ENCODE data around the gene DHRS7B. TPM values are rescaled to one million over a fixed set of nuclear protein-coding genes. Genes with fewer than 3 reads are reported as not detected.

DHRS7B gene
- polyA plus RNA-seq, 1 donor from 2014 or later: 35.8 TPM

DNA sequence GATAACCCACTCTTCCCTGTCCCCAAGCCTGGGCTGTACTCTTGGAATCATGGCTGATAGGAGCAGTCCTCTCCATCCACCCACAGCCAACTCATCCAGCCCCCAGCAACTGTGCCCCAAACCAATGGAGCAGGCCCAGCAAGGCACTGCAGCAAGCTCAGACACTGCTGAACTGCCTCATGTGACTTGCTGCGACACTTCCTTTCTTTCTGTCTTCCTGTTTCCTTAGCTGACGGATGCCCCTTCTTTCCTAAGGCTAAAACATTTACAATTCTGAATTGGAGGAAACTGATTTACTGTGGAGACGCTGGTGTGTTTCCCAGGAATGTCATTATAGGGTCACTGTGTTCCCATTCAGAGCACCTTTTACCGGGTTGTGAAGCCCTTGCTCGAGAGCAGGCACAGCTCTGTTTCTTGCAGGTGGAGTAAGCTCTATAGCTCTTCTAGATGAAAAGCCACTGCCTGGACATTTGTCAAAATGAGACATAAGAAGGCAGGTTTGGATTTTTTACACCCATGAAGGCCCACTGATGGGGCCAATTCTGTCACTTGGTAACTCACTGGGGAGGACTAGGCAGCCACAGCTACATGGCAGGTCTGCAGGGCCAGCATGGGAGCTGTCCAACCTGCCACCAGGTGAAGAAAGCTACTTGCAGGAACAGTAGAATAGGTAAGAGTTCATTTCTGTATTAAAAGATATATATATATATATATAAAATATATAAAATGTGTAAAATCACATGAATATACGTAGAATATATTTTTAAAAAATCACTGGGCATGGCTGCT, 59.8 kb downstream of the DHRS7B start:
- Histone ChIP-seq H3F3A (ENCODE audit: insufficient read depth, low read length, poor library complexity, severe bottlenecking) (no peaks in the 10 kb centered on the region), H3K27me3 (ENCODE audit: insufficient read depth, low read depth, low read length) (no peaks in the 10 kb centered on the region), H2AFZ (ENCODE audit: low read depth, low read length) (no peak overlapping the region), H3K9me3 (ENCODE audit: low read length) (no peaks in the 10 kb centered on the region), H3K36me3 (ENCODE audit: insufficient read depth, low read length) (no peaks in the 10 kb centered on the region), H3K4me2 (ENCODE audit: low read length) (no peak overlapping the region), H3K27ac (ENCODE audit: low read length) (no peak overlapping the region), H4K20me1 (ENCODE audit: insufficient read depth) (no peaks in the 10 kb centered on the region), H3K79me2 (replicated peaks; ENCODE audit: insufficient read depth, low read length) (no peaks in the 10 kb centered on the region), H3K4me3 (ENCODE audit: low read length) (no peak overlapping the region), H3K9ac (ENCODE audit: low read length) (no peak overlapping the region), H3K9me2 (ENCODE audit: insufficient read depth, low read length) (no peaks in the 10 kb centered on the region)
- TF ChIP-seq RAD21 (conservative IDR thresholded peaks at IDR 0.05): no peak
- TF ChIP-seq TAF1 (IDR thresholded peaks at IDR 0.05; ENCODE audit: low read depth): no peak
- TF ChIP-seq POLR2AphosphoS5 (IDR thresholded peaks at IDR 0.05): no peak
- TF ChIP-seq MXI1 (conservative IDR thresholded peaks at IDR 0.05; ENCODE audit: poor library complexity, severe bottlenecking): no peak
- TF ChIP-seq EZH2 (IDR thresholded peaks at IDR 0.05; ENCODE audit: borderline replicate concordance, insufficient read depth, low read length, poor library complexity, severe bottlenecking): no peak
- TF ChIP-seq, protein P1, sequence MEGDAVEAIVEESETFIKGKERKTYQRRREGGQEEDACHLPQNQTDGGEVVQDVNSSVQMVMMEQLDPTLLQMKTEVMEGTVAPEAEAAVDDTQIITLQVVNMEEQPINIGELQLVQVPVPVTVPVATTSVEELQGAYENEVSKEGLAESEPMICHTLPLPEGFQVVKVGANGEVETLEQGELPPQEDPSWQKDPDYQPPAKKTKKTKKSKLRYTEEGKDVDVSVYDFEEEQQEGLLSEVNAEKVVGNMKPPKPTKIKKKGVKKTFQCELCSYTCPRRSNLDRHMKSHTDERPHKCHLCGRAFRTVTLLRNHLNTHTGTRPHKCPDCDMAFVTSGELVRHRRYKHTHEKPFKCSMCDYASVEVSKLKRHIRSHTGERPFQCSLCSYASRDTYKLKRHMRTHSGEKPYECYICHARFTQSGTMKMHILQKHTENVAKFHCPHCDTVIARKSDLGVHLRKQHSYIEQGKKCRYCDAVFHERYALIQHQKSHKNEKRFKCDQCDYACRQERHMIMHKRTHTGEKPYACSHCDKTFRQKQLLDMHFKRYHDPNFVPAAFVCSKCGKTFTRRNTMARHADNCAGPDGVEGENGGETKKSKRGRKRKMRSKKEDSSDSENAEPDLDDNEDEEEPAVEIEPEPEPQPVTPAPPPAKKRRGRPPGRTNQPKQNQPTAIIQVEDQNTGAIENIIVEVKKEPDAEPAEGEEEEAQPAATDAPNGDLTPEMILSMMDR (IDR thresholded peaks at IDR 0.05; ENCODE audit: poor library complexity, severe bottlenecking): no peak
- no peak for TF ChIP-seq SMC3 (conservative IDR thresholded peaks at IDR 0.05; ENCODE audit: poor library complexity)
- no peak for TF ChIP-seq EP300 (conservative IDR thresholded peaks at IDR 0.05; ENCODE audit: poor library complexity, severe bottlenecking)
- TF ChIP-seq, protein P2, sequence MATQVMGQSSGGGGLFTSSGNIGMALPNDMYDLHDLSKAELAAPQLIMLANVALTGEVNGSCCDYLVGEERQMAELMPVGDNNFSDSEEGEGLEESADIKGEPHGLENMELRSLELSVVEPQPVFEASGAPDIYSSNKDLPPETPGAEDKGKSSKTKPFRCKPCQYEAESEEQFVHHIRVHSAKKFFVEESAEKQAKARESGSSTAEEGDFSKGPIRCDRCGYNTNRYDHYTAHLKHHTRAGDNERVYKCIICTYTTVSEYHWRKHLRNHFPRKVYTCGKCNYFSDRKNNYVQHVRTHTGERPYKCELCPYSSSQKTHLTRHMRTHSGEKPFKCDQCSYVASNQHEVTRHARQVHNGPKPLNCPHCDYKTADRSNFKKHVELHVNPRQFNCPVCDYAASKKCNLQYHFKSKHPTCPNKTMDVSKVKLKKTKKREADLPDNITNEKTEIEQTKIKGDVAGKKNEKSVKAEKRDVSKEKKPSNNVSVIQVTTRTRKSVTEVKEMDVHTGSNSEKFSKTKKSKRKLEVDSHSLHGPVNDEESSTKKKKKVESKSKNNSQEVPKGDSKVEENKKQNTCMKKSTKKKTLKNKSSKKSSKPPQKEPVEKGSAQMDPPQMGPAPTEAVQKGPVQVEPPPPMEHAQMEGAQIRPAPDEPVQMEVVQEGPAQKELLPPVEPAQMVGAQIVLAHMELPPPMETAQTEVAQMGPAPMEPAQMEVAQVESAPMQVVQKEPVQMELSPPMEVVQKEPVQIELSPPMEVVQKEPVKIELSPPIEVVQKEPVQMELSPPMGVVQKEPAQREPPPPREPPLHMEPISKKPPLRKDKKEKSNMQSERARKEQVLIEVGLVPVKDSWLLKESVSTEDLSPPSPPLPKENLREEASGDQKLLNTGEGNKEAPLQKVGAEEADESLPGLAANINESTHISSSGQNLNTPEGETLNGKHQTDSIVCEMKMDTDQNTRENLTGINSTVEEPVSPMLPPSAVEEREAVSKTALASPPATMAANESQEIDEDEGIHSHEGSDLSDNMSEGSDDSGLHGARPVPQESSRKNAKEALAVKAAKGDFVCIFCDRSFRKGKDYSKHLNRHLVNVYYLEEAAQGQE (IDR thresholded peaks at IDR 0.05; ENCODE audit: borderline replicate concordance): no peak

DNA sequence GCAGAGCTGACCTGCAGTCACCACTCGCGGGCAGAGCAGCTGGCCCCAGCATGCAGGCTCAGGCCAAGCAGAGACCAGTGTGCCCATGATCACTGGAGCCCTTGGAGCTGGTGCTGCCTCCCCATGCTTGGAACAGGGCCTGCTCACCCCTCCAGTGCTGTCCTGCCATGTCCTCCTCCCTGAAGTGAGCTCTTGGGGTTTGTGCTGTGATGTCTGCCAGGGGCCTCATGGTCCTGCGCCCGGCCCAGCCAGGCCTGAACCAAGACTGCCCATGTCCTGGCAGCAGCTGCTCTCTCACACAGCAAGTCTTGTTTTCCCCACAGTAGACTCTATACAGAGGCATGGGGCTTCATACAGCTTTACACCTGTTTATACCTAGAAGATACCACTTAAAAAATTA, 62.6 kb downstream of the DHRS7B start:
- H3K27me3 ChIP-seq (ENCODE audit: insufficient read depth, low read depth, low read length): no peaks in the 10 kb centered on the region
- no peak overlapping the region for H3K4me3 ChIP-seq (ENCODE audit: low read length)
- no peaks in the 10 kb centered on the region for H3K9me2 ChIP-seq (ENCODE audit: insufficient read depth, low read length)
- no peak overlapping the region for H3K4me2 ChIP-seq (ENCODE audit: low read length)
- H3K27ac ChIP-seq (ENCODE audit: low read length): no peak overlapping the region
- H4K20me1 ChIP-seq (ENCODE audit: insufficient read depth): no peaks in the 10 kb centered on the region
- no peaks in the 10 kb centered on the region for H3F3A ChIP-seq (ENCODE audit: insufficient read depth, low read length, poor library complexity, severe bottlenecking)
- no peak overlapping the region for H2AFZ ChIP-seq (ENCODE audit: low read depth, low read length)
- H3K36me3 ChIP-seq (ENCODE audit: insufficient read depth, low read length): no peaks in the 10 kb centered on the region
- H3K79me2 ChIP-seq (replicated peaks; ENCODE audit: insufficient read depth, low read length): no peaks in the 10 kb centered on the region
- H3K9me3 ChIP-seq (ENCODE audit: low read length): no peaks in the 10 kb centered on the region
- TF ChIP-seq SMC3 (conservative IDR thresholded peaks at IDR 0.05; ENCODE audit: poor library complexity) (no peak), EP300 (conservative IDR thresholded peaks at IDR 0.05; ENCODE audit: poor library complexity, severe bottlenecking) (no peak), MXI1 (conservative IDR thresholded peaks at IDR 0.05; ENCODE audit: poor library complexity, severe bottlenecking) (no peak), POLR2AphosphoS5 (IDR thresholded peaks at IDR 0.05) (no peak), TAF1 (IDR thresholded peaks at IDR 0.05; ENCODE audit: low read depth) (no peak), EZH2 (IDR thresholded peaks at IDR 0.05; ENCODE audit: borderline replicate concordance, insufficient read depth, low read length, poor library complexity, severe bottlenecking) (no peak)
- TF ChIP-seq, protein P2 (IDR thresholded peaks at IDR 0.05; ENCODE audit: borderline replicate concordance): no peak
- no peak overlapping the region for H3K9ac ChIP-seq (ENCODE audit: low read length)
